NCI-H2196 (cell line): ENCODE measurements around the gene MAP9.
A peak's percentile ranks its signal among the peaks of the same experiment; 100 is the strongest.
"Not testable (repeated sequence)": the region's sequence is repeated elsewhere in the genome, so short reads cannot be mapped to it uniquely, and the experiment has no call there.

Experiments
- DNase-seq: peaks from one replicate; lab custom pipeline; 2025; ENCODE audit not compliant: unreplicated experiment; lab: John Stamatoyannopoulos, UW

Gene MAP9

GRCh38 chr4:155376387-155377268 lies at the start of gene MAP9:
Gene MAP9, minus strand, starts transcription at chr4:155376965. Its CDS starts 1,115 bp downstream, at chr4:155375850.
- DNase-seq, result peak; percentile 89

DNA sequence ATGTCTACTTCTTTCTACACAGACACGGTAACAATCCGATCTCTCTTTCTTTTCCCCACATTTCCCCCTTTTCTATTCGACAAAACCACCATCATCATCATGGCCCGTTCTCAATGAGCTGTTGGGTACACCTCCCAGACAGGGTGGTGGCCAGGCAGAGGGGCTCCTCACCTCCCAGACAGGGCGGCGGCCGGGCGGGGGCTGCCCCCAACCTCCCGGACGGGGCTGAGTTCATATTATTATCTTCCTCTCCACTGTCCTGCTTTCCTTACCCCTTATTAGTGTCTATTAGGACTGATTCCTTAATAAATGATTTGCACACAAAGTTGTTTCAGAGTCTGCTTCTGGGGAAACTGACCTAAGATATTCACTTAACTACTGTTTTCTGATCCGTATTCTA lies 48.0 kb upstream of the MAP9 start:
- DNase-seq, result not testable (repeated sequence)

DNA sequence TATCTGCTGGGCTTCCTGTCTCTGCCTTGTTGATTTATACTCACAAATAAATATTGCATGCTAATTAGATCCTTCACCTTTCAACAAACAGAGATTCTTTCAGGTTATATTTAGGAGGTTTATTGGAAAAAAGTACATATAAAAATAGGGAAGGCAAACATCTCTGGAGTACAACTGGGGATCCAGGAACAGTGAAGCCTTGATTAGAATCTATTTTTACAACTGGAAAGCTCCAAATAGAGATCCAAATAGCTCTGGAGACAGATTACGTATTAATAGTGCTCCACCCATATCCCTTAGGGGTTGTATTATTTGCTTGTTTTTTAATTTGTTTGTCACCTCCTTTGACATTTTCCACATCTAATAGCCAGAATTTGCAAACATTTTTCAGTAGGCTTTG lies 46.9 kb upstream of the MAP9 start:
- no peak for DNase-seq

- no peak for DNase-seq
Observed at GRCh38 chr4:155419266-155419665, 42.5 kb upstream of the MAP9 start.

- no peak for DNase-seq
Observed at GRCh38 chr4:155415662-155416061, 38.9 kb upstream of the MAP9 start.

DNA sequence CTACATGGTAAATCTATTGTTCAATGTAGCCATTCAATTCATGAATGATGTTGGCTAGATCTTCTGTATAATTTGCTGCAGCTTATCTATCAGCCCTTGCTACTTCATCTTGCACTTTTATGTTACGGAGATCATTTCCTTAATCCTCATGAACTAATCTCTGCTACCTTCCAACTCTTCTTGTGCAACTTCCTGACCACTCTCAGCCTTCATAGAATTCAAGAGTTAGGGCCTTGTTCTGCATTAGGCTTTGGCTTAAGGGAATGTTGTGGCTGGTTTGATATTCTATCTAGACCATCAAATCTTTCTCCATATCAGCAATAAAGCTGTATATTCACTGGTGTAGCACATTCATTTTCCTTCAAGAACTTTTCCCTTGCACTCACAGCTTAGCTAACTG lies 36.7 kb upstream of the MAP9 start:
- no peak for DNase-seq

GRCh38 chr4:155411546-155411945 lies 34.8 kb upstream of the MAP9 start:
- no peak for DNase-seq

GRCh38 chr4:155408796-155409195 lies 32.0 kb upstream of the MAP9 start:
- DNase-seq, result no peak

DNA sequence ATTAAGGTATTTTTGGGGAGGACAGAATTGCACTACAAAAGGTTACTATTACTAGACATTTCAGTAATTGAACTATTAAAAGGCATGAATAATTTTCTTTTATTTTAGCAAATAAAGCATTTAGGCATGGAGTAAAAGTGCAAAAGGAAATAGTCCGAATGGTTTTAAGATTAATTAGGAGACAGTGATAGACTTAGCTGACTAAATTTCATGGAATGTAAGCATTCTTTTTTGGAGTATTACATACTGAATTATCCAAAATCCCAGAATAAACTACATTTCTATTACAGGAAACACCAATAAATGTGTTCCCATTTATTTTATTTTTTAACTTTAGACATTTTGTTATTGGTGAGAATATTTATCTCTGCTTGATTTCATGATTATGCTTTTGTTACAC lies 30.7 kb upstream of the MAP9 start:
- no peak for DNase-seq

DNA sequence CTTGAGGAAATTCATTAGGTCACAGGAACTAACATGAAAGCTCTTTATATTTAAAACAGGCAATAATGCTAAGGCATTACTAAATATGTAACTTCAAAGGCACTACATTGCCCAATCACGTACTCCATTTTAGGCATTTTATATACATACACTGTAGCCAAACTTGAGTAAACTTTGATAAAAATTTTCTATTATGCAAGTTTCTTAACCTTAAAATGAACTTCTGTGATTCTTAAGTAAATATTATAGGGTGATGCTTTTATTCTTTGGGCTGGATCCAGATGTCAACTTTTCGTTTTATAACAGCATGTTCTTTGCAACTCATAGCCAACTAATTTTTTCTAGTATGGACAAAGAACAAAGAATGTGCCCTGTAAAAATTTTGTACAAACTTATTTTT lies 28.3 kb upstream of the MAP9 start:
- no peak for DNase-seq

DNA sequence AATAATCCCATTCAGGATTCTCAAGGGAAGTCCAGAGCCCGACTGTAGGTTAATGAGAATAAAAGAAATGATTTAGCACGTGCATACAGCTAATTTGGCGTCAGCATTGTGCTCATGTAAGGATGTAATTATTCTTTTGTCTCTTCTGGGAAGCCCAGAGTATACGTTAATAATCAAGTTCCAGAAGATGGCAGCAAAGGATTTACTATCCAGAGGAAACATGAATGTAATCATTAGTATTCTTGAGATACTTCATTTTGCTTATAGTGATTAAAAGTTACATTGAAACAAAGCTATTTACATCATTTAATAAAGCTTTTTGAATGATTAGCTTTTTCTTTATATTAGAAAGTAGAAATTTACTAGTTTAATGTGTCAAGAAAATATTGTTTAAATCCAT lies 27.1 kb upstream of the MAP9 start:
- peak; percentile 53 for DNase-seq

GRCh38 chr4:155402941-155403340 lies 26.2 kb upstream of the MAP9 start:
- DNase-seq, result no peak

DNA sequence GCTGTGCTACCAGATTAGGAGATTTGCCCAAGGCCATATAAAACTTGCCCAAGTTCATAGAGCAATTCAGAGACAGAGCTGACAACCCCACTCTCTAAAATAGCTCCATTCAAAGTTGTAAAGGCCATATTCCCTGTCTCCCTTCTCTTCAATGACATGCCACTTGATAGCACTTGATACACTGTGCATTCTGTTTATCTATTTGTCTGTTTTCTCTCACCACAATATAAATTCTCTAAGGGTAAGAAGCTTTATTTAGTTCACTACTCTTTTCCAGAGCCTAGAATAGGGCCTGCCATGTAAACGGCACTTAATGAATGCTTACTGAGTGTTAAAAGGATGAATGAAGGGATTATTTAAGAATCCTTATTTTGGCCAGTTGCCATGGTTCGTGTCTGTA lies 24.1 kb upstream of the MAP9 start:
- no peak for DNase-seq

GRCh38 chr4:155399974-155400697 lies 23.4 kb upstream of the MAP9 start:
- DNase-seq, result no peak

DNA sequence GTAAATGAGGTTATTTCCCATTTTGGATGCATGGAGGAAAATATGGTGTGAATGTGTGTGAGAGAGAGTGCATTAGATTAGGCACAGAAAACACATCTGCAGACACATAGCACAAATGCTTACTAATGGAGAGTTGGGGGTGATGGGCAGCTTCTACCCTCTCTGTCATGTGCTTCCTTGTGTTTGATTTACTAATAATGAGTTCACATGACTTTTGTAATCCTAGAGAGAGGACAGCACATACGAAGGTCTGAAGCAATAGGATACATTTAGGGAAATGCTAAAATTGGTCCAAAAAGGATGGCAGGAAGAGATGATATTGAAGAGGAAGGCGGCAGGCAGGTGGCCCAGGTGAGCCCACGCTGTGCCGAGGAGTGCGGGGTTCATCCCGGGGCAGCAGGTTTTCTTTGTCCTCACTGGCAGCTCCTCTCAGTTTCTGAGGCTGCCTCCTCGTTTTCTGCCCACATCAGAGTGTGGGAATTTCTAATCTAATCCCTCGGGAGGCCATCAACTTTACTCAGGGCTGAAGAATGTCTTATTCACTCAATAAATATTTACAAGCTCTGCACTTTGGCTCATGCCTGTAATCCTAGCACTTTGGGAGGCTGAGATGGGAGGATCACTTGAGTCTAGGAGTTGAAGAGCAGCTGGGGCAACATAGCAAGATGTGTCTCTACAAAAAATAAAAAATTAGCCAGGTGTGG lies 15.9 kb upstream of the MAP9 start:
- DNase-seq, result no peak

DNA sequence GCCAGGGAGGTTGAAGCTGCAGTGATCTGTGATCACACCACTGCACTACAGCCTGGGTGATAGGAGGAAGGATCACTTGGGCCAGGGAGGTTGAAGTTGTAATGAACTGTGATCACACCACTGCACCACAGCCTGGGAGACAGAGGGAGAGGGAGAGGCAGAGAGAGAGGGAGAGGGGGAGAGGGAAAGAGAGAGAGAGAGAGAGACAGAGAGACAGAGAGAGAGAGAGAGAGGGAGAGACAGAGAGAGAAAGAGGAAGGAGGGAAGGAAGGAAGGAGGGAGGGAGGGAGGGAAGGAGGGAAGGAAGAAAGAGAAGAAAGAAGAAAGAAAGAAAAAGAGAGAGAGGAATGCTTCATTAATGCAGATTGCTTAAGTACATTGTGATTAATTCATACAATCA lies 15.2 kb upstream of the MAP9 start:
- DNase-seq, result no peak

DNA sequence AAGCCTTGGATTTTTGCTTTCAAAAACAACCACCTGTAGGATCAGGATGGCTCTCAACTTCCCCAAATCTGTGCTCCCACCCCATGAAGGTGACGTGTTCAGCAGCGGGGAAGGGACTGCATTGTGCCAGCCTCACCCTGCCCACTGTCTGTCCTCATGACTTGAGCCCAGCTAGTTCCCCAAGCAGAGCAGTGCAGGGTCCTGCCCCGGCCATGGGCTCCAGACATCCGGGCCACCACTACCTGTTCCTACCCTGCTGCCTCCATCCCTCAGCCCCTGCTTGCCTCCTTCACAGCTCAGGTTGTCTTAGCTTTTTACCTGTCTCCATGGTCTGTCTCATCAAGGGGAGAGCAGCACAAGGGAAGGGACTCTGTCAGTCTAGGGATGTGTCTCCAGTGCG lies 11.4 kb upstream of the MAP9 start:
- DNase-seq, result no peak

GRCh38 chr4:155383541-155383940 lies 6.8 kb upstream of the MAP9 start:
- DNase-seq, result no peak

GRCh38 chr4:155377276-155377675 lies 511 bp upstream of the MAP9 start:
- peak; percentile 57 for DNase-seq

GRCh38 chr4:155371432-155372043 lies 5.2 kb downstream of the MAP9 start:
- no peak for DNase-seq

DNA sequence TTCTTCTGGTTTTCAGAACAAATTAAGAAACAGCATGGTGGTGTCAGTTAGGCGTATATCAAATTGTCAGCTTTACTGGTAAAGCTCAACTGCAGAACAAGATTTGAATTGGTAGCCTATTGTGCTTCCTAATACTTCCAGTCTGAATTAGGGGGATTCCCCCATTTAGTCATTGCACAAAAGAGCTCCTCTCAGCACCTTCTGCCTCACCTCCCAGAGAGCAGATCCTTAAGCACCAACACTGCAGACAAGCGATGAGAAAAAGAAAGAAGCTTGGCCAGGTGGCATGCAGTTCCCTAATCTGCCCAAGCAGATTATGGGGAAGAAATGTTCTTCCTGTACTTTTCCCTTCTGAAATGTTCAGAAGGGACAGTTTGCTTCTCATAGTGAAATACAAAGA lies 9.2 kb downstream of the MAP9 start:
- no peak for DNase-seq
